ENCODE data around the gene UTF1. TPM values are rescaled to one million over a fixed set of nuclear protein-coding genes. Genes with fewer than 3 reads are reported as not detected.
"Not testable (repeated sequence)": the region's sequence is repeated elsewhere in the genome, so short reads cannot be mapped to it uniquely, and the experiment has no call there.

The UTF1 gene
- polyA plus RNA-seq, 4 donors, result not detected

DNA sequence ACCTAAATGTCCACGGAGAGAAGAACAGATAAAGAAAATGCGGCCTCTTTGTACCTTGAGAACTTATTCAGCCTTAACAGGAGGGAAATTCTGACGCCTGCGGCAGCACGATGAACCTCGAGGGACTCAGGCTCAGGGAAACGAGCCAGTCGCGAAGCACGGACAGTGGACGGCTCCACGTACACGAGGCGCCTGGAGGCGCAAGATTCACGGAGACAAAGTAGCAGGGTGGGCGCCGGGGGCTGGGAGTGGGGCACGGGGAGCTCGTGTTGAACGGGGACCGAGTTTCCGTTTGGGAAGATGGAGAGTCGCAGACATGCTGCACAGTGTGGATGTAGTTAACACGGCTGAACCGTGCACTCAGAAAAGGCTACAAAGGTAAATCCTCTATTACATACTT is 13.2 kb upstream of the UTF1 start:
- H3K9me3 ChIP-seq (ENCODE audit: control insufficient read depth in 2 of 2, insufficient read depth in 1 of 2, low read depth in 1 of 2, low read length in 1 of 2), result no peaks in the 10 kb centered on the region
- WGBS, 3 donors, result 85 to 86% (median 86%) methylated on average over 26 of the region's 26 CpGs
- DNase-seq (no peak), FAIRE-seq (no peak)
- no peak overlapping the region for H3K4me3 ChIP-seq (ENCODE audit: low read depth in 1 of 3, low read length in 3 of 3)
- H3K27ac ChIP-seq (ENCODE audit: low read depth in 1 of 3, low read length in 2 of 3), result no peak overlapping the region
- H3K36me3 ChIP-seq (ENCODE audit: control insufficient read depth in 3 of 3, insufficient read depth in 2 of 3, low read depth in 1 of 3, low read length in 3 of 3), result peaks cover 0 to 39% (median 0%) of the 10 kb centered on the region in 3 donors
- peaks cover 0 to 7% (median 0%) of the 10 kb centered on the region in 3 donors for H3K27me3 ChIP-seq (ENCODE audit: control insufficient read depth in 3 of 3, insufficient read depth in 3 of 3, low read length in 3 of 3)
- H3K4me1 ChIP-seq (ENCODE audit: control insufficient read depth in 3 of 3, insufficient read depth in 2 of 3, low read depth in 1 of 3, low read length in 2 of 3), result no peaks in the 10 kb centered on the region

DNA sequence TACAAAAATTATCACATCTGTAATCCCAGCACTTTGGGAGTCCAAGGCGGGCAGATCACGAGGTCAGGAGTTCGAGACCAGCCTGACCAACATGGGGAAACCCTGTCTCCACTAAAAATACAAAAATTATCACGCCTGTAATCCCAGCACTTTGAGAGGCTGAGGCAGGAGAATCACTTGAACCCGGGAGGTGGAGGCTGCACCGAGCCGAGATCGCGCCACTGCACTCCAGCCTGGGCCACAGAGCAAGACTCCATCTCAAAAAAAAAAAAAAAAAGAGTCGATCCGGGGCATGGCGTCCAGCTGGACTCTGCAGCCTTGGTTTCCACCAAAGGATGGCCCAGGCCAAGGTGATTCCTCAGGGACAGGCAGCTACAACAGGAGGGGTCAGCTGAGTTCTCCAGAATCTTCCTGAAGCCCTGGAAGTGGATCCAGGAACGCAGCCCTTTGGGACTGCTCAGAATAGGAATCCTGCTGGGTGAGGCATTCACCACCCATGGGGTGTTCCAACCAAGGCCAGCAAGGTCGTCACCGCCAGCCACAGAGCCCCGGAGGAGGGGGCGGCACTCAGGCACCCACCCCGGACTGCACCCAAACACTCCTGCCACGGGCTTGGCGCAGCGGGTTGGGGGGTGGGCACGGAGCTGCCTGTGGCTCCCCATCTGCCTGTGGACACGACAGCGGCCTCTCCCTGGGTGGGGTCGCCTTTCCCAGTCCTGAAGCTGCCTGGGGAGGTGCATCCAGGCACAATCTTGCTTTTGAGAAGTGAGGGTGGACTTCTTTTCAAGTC is 12.0 kb upstream of the UTF1 start:
- Histone ChIP-seq H3K27ac (ENCODE audit: low read depth in 1 of 3, low read length in 2 of 3) (no peak overlapping the region), H3K9me3 (ENCODE audit: control insufficient read depth in 2 of 2, insufficient read depth in 1 of 2, low read depth in 1 of 2, low read length in 1 of 2) (no peaks in the 10 kb centered on the region), H3K4me3 (ENCODE audit: low read depth in 1 of 3, low read length in 3 of 3) (no peak overlapping the region), H3K4me1 (ENCODE audit: control insufficient read depth in 3 of 3, insufficient read depth in 2 of 3, low read depth in 1 of 3, low read length in 2 of 3) (no peaks in the 10 kb centered on the region), H3K36me3 (ENCODE audit: control insufficient read depth in 3 of 3, insufficient read depth in 2 of 3, low read depth in 1 of 3, low read length in 3 of 3) (peaks cover 0 to 31% (median 0%) of the 10 kb centered on the region in 3 donors), H3K27me3 (ENCODE audit: control insufficient read depth in 3 of 3, insufficient read depth in 3 of 3, low read length in 3 of 3) (peaks cover 0 to 7% (median 0%) of the 10 kb centered on the region in 3 donors)
- DNase-seq (no peak), FAIRE-seq (no peak)
- WGBS, 3 donors, result 81 to 88% (median 86%) methylated on average over 25 of the region's 25 CpGs

DNA sequence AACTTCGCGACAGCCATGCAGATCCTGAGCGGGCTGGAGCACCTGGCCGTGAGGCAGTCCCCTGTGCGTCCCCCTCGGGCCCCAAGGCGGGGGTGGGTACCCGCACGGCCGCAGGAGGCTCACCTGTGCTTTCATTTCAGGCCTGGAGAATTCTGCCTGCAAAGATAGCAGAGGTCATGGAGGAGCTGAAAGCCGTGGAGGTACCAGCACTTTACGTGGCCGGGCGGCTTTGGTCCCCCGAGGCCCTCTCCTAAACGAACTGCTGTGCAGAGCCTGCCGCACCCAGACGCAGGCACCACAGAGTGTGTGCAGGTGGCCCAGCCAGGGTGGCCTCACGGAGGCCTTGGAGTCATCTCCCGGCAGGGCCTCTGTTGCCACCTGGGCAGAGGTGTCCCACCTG is 11.1 kb upstream of the UTF1 start:
- DNase-seq, result no peak
- Histone ChIP-seq H3K27me3 (ENCODE audit: control insufficient read depth in 3 of 3, insufficient read depth in 3 of 3, low read length in 3 of 3) (peaks cover 0 to 7% (median 0%) of the 10 kb centered on the region in 3 donors), H3K36me3 (ENCODE audit: control insufficient read depth in 3 of 3, insufficient read depth in 2 of 3, low read depth in 1 of 3, low read length in 3 of 3) (peaks cover 0 to 22% (median 0%) of the 10 kb centered on the region in 3 donors), H3K27ac (ENCODE audit: low read depth in 1 of 3, low read length in 2 of 3) (no peak overlapping the region), H3K4me3 (ENCODE audit: low read depth in 1 of 3, low read length in 3 of 3) (no peak overlapping the region), H3K4me1 (ENCODE audit: control insufficient read depth in 3 of 3, insufficient read depth in 2 of 3, low read depth in 1 of 3, low read length in 2 of 3) (no peaks in the 10 kb centered on the region), H3K9me3 (ENCODE audit: control insufficient read depth in 2 of 2, insufficient read depth in 1 of 2, low read depth in 1 of 2, low read length in 1 of 2) (no peaks in the 10 kb centered on the region)
- 61 to 74% (median 65%) methylated on average over 20 of the region's 20 CpGs for WGBS, 3 donors
- FAIRE-seq, result no peak

DNA sequence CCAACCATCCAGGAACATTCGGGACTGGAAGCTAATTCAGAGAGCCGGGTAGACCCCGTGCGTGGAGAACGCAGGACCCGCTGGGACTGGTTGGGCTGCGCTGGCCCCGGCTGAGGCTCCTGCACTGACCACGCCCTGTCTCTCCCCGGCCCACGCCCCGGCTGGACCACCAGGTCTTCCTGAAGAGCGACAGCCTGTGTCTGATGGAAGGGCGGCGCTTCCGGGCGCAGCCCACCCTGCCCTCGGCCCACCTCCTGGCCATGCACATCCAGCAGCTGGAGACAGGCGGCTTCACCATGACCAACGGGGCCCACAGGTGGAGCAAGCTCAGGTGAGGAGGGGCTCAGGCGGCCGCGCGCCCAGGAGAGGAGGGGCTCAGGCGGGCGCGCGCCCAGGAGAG is 10.2 kb upstream of the UTF1 start:
- 16 to 19% (median 17%) methylated on average over 23 to 28 of the region's 28 CpGs for WGBS, 3 donors
- DNase-seq (no peak), FAIRE-seq (no peak)
- no peaks in the 10 kb centered on the region for H3K4me1 ChIP-seq (ENCODE audit: control insufficient read depth in 3 of 3, insufficient read depth in 2 of 3, low read depth in 1 of 3, low read length in 2 of 3)
- H3K9me3 ChIP-seq (ENCODE audit: control insufficient read depth in 2 of 2, insufficient read depth in 1 of 2, low read depth in 1 of 2, low read length in 1 of 2), result no peaks in the 10 kb centered on the region
- peaks cover 0 to 17% (median 0%) of the 10 kb centered on the region in 3 donors for H3K36me3 ChIP-seq (ENCODE audit: control insufficient read depth in 3 of 3, insufficient read depth in 2 of 3, low read depth in 1 of 3, low read length in 3 of 3)
- H3K27ac ChIP-seq (ENCODE audit: low read depth in 1 of 3, low read length in 2 of 3), result no peak overlapping the region
- H3K27me3 ChIP-seq (ENCODE audit: control insufficient read depth in 3 of 3, insufficient read depth in 3 of 3, low read length in 3 of 3), result peaks cover 0 to 11% (median 0%) of the 10 kb centered on the region in 3 donors
- H3K4me3 ChIP-seq (ENCODE audit: low read depth in 1 of 3, low read length in 3 of 3), result no peak overlapping the region

DNA sequence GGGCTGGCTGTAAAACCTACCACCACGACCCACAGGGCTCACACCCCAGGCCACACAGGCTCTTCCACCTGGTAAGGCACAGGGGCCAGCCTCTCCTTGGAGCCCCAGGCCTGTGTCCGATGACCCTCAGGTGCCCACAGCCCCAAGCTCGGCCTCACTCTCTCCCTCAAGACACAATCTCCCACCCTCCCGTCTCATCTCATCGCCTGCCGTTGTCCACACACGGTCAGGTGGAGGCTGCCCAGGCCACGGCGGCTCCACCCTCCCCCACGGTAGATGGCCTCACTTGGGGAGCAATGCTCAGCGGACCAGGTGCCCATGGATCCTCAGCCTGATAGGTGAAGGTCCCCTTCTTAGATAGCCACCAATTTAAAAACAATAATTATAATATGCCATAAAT is 8.7 kb upstream of the UTF1 start:
- no peak for DNase-seq
- Histone ChIP-seq H3K27me3 (ENCODE audit: control insufficient read depth in 3 of 3, insufficient read depth in 3 of 3, low read length in 3 of 3) (peaks cover 3 to 12% (median 4%) of the 10 kb centered on the region in 3 donors), H3K4me3 (ENCODE audit: low read depth in 1 of 3, low read length in 3 of 3) (no peak overlapping the region), H3K4me1 (ENCODE audit: control insufficient read depth in 3 of 3, insufficient read depth in 2 of 3, low read depth in 1 of 3, low read length in 2 of 3) (no peaks in the 10 kb centered on the region), H3K9me3 (ENCODE audit: control insufficient read depth in 2 of 2, insufficient read depth in 1 of 2, low read depth in 1 of 2, low read length in 1 of 2) (no peaks in the 10 kb centered on the region), H3K27ac (ENCODE audit: low read depth in 1 of 3, low read length in 2 of 3) (no peak overlapping the region), H3K36me3 (ENCODE audit: control insufficient read depth in 3 of 3, insufficient read depth in 2 of 3, low read depth in 1 of 3, low read length in 3 of 3) (peaks cover 0 to 9% (median 0%) of the 10 kb centered on the region in 3 donors)
- no peak for FAIRE-seq
- 83 to 89% (median 83%) methylated on average over 11 of the region's 11 CpGs for WGBS, 3 donors

DNA sequence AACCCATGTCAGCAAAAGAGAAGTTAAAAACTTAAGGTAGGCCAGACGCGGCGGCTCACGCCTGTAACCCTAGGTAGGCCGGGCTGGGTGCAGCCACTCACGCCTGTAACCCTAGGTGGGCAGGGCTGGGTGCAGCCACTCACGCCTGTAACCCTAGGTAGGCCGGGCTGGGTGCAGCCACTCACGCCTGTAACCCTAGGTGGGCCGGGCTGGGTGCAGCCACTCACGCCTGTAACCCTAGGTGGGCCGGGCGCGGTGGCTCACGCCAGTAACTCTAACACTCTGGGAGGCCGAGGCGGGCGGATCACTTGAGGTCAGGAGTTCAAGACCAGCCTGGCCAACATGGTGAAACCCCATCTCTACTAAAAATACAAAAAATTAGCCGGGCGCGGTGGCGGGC is 8.3 kb upstream of the UTF1 start:
- not testable (repeated sequence) for H3K9me3 ChIP-seq (ENCODE audit: control insufficient read depth in 2 of 2, insufficient read depth in 1 of 2, low read depth in 1 of 2, low read length in 1 of 2); H3K4me1 ChIP-seq (ENCODE audit: control insufficient read depth in 3 of 3, insufficient read depth in 2 of 3, low read depth in 1 of 3, low read length in 2 of 3); DNase-seq; FAIRE-seq; H3K4me3 ChIP-seq (ENCODE audit: low read depth in 1 of 3, low read length in 3 of 3); H3K36me3 ChIP-seq (ENCODE audit: control insufficient read depth in 3 of 3, insufficient read depth in 2 of 3, low read depth in 1 of 3, low read length in 3 of 3); H3K27ac ChIP-seq (ENCODE audit: low read depth in 1 of 3, low read length in 2 of 3)
- WGBS, 3 donors, result 78 to 88% (median 81%) methylated on average over 13 to 18 of the region's 22 CpGs
- H3K27me3 ChIP-seq (ENCODE audit: control insufficient read depth in 3 of 3, insufficient read depth in 3 of 3, low read length in 3 of 3), result peaks cover 4 to 12% (median 6%) of the 10 kb centered on the region in 3 donors

DNA sequence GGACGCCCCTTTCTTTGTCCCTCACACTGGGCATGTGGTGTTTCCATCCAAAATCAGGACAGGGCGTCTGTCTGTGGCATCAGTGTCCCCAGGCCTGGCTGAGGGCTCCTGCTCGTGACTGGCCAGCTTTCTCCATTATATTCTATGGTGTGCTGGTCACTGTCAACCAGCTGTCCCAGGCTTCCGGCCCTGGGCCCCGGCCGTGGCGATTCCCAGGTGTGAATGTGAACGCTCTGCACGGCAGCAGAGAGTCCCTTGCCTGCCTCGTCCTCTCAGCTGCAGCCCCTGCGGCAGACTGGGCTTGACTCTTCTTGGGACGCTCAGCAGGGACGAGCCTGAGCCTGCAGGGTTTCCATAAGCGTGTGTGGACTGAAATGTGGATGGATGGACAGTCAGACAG is 5.9 kb upstream of the UTF1 start:
- H3K27me3 ChIP-seq (ENCODE audit: control insufficient read depth in 3 of 3, insufficient read depth in 3 of 3, low read length in 3 of 3), result peaks cover 4 to 19% (median 11%) of the 10 kb centered on the region in 3 donors
- no peak for FAIRE-seq

DNA sequence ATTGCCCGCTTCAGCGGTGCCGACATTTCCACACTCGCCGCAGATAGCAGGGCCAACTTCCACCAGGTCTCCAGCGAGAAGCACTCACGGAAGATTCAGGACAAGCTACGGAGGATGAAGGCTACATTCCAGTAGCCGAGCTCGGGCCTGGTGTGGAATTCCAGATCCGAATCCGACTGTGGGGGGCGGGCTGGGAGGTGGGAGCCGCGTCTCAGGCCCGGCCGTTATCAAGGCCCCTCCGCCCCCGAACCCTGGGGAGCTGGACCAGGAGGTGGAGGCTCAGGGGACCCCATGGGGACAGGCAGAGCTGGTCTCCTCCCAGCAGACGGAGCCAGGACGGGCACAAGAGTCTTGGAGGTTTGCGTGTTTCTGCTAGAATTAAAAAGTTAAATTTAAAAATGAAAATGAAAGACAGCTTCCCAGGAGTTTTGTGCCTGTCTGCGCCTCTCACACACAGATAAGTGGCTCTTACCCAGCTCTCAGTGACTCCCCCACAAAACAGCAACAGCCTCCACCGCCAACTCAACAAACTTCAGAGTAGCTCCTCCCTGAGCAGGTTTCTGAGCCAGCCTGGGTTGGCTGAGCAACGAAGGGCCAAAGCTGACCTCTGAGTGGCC is 5.2 kb upstream of the UTF1 start:
- Histone ChIP-seq H3K9me3 (ENCODE audit: control insufficient read depth in 2 of 2, insufficient read depth in 1 of 2, low read depth in 1 of 2, low read length in 1 of 2) (no peaks in the 10 kb centered on the region), H3K27me3 (ENCODE audit: control insufficient read depth in 3 of 3, insufficient read depth in 3 of 3, low read length in 3 of 3) (peaks cover 4 to 26% (median 11%) of the 10 kb centered on the region in 3 donors), H3K36me3 (ENCODE audit: control insufficient read depth in 3 of 3, insufficient read depth in 2 of 3, low read depth in 1 of 3, low read length in 3 of 3) (peaks cover 0 to 9% (median 0%) of the 10 kb centered on the region in 3 donors), H3K4me1 (ENCODE audit: control insufficient read depth in 3 of 3, insufficient read depth in 2 of 3, low read depth in 1 of 3, low read length in 2 of 3) (no peaks in the 10 kb centered on the region), H3K27ac (ENCODE audit: low read depth in 1 of 3, low read length in 2 of 3) (no peak overlapping the region), H3K4me3 (ENCODE audit: low read depth in 1 of 3, low read length in 3 of 3) (no peak overlapping the region)
- no peak for FAIRE-seq
- no peak for DNase-seq
- 77 to 81% (median 79%) methylated on average over 25 of the region's 25 CpGs for WGBS, 3 donors

More for the DNA sequence above, 5.9 kb upstream of the UTF1 start:
- peaks cover 0 to 9% (median 0%) of the 10 kb centered on the region in 3 donors for H3K36me3 ChIP-seq (ENCODE audit: control insufficient read depth in 3 of 3, insufficient read depth in 2 of 3, low read depth in 1 of 3, low read length in 3 of 3)
- H3K4me3 ChIP-seq (ENCODE audit: low read depth in 1 of 3, low read length in 3 of 3), result no peak overlapping the region
- no peaks in the 10 kb centered on the region for H3K9me3 ChIP-seq (ENCODE audit: control insufficient read depth in 2 of 2, insufficient read depth in 1 of 2, low read depth in 1 of 2, low read length in 1 of 2)
- no peaks in the 10 kb centered on the region for H3K4me1 ChIP-seq (ENCODE audit: control insufficient read depth in 3 of 3, insufficient read depth in 2 of 3, low read depth in 1 of 3, low read length in 2 of 3)
- 70 to 78% (median 74%) methylated on average over 14 of the region's 14 CpGs for WGBS, 3 donors
- no peak overlapping the region for H3K27ac ChIP-seq (ENCODE audit: low read depth in 1 of 3, low read length in 2 of 3)
- no peak for DNase-seq

Data from small intestine (tissue), 7 donors.